ENCODE measurements around the gene KRT2.

KRT2 gene

DNA sequence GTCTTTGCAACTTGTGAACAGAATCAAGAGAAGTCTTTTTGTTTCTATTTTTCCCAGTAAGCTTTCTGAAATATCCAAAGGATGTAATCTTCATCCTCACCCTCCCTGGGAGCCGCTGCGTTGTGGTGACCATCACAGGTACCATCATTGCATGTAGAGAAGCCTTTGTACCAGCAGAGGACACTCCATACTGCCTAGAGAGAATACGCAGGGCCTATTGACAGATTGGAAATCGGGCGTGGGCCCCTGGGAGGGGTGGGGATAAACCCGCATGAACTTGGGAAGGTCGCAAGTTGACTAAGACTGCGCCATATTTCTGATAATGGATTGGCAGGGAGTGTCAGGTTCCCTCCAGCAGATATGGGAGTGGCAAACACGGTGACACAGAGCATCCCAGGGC, 15.5 kb upstream of the KRT2 start:
- in situ Hi-C loops (cut with MboI; ENCODE audit: low sequenced_read_pairs) = no loop called here

DNA sequence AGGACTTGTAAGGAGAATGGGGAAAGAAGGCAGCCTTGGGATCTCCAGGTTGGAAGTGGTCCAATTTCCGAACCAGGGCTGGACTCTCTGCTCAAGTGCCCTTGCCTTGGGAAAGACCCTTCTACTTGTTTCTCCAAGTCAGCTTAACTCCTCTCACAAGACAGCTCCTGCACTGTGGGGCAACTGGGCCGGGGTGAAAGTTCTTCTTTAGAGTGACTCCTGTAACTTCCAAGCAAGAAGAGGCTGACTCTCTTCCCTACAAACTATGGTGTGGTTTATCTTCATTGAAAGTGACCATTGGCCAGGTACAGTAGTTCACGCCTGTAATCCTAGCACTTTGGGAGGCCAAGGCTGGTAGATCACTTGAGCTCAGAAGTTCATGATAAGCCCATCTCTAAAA, 14.5 kb upstream of the KRT2 start:
- in situ Hi-C loops (cut with MboI; ENCODE audit: low sequenced_read_pairs) = no loop called here

DNA sequence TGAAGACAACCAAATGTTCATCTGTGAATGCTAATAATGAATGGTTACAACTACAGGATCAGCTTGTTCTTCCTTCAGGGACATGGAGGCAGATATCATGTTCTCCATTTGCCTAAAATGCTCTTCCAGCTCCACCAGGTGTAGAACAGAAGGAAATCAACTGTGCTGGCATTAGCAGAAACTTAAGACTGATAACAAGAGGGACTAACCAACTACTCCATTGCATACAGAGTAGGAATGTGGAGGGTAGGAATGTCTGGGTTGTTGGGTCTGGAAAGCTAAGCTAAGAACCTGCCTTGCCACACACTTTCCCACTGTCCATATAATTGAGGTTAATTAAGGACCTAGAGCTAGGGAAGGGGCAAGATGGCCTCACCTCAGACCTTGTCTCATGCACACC, 11.4 kb upstream of the KRT2 start:
- in situ Hi-C loops (cut with MboI; ENCODE audit: low sequenced_read_pairs) = no loop called here

DNA sequence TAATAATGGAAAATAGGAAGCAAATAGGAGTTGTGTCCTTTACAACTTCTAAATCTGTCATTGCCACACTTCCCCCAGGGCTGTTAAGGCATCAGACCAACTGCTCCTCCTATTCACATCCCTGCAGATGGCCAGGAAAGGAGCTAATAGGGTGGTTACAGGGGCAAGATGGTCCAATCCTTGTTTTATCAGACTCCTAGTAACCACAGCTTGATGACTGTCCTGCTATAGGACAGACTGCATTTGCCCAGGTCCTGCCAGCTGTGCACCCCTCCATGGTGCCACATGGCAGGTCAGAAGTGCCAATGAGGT, 10.9 kb upstream of the KRT2 start:
- in situ Hi-C loops (cut with MboI; ENCODE audit: low sequenced_read_pairs) = no loop called here

DNA sequence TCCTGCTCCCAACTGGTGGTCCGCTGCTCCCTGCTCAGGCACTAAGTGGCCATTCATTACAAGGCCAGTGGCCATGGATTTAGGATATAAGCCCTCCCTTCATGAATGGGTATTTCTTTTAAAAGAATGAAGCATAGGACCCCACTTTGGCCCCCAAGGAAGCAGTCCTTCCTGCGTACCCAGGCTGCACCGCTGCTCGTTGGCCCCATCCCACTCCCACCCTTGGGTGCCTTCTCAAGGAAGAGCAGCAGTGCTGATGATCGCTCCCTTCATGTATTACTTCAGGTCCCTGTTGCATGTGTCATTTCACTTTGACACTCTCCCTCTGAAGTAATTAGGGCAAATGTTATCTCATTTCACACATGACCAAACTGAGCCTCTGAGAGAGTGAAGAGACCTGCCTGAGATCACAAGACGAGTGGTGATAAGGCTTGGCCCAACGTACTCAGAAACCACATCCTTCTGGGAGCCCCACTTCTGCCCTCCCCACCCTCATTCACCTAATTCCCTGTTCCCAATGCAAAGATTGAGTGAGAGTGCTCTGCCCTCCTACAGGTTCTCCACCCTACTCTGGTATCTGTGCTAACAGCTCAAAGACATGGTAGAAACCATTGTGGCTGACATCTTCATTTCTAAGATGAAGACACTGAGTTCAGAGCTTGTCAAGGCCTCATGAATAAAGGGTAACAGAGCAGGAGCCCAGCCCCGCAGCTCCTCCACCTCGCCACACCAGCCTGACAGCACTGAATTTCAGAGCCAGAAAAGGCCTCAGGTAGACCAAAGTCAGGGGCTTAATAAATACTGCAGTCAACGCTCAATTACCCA, 10.3 kb upstream of the KRT2 start:
- in situ Hi-C loops (cut with MboI; ENCODE audit: low sequenced_read_pairs) = no loop called here

DNA sequence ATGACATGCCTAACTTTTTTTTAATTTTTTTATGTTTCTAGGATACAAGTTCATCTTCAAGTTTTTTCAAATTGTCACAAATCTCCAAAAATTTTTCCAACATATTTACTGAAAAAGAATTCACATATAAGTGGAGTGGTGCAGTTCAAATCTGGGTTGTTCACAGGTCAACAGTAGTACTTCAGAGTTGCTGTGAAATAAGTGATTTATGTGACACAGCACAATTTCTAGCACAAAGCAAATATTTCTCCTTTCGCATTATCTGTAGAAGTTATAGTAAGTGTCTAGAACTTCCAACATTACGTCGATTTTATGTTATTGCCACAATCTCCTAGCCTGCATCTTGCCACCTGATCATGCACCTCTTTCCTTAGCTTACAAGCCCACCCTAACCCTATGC, 9.7 kb upstream of the KRT2 start:
- in situ Hi-C loops (cut with MboI; ENCODE audit: low sequenced_read_pairs) = no loop called here

DNA sequence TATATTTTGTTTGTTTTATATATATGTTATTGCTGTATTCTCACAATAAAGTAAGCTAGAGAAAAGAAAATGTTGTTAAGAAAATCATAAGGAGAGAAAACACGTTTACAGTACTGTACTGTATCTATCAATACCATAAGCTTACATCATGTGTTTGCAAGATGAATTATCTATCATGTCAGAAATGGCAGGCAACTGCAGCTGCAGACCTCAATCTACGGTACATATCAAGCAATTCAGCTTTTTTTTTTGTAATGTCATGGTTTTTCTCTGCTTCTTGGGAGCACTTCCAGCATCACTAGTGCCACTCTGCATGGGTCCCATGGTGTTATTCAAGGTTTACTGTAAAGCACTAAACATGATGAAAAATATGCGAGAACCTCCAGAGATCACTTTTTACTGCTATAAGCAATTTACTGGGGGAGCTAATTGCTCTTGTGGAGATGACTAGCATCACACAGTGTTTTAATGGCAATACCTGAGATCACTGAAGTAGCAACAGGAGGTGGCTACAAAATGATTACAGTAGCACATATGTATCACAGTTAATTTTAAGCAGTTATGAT, 9.0 kb upstream of the KRT2 start:
- in situ Hi-C loops (cut with MboI; ENCODE audit: low sequenced_read_pairs) = no loop called here

DNA sequence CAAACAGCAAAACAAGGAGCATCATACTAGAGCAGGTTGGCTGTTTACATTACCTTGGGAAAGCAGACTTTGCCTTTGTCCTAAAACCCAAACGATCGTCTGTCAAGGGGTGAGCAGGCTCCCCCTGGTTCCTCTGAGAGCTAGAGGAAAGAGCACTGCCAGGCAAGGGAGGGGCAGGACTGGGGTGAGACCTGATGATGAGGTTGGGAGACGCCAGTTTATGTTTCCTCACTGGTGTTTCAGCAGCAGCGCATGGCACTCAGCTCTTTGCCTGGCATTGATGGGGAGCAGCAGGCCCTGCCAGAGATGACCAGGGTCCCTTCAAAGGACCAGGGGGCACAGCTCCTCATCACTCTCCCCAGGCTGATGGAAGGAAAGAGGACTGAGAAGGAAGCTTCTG, 7.9 kb upstream of the KRT2 start:
- in situ Hi-C loops (cut with MboI; ENCODE audit: low sequenced_read_pairs) = no loop called here

DNA sequence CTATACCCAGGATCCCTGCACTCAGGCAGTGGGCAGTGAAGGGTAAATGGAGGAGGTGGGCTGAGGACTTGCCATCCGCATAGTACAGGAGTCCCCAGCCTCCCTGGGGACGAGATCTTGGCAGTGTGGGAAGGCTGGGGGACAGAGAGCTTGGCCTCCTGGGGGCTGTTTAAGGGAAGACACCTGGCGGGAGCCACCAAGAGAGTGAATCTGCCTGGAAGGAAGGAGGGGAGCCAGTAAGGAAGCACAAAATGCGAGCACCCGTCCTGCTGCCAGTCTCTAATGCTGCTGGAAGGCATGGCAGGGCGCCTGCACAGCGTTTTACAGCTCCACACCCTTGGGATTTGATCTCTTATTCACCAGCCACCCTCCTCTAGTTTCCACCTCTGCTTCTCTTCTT, 7.4 kb upstream of the KRT2 start:
- in situ Hi-C loops (cut with MboI; ENCODE audit: low sequenced_read_pairs) = no loop called here

DNA sequence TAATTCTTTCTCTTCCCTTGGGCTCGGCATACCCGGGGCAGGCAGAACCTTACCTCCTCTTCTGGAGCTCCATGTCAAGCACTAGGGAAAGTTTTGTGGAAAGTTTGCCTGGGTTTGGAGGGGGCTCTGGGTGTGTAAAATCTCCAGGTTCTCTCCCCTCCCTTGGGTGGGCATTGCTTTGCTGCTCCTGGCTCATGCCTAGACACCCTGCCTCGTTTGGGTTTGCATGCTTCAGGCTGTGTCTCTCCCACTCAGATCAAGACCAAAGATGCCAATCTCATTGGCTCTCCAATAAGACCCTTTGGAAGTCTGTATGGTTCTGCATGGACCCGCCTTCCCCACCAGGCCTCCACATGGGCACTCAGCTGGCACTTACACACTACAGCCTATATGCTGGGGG, 6.2 kb upstream of the KRT2 start:
- in situ Hi-C loops (cut with MboI; ENCODE audit: low sequenced_read_pairs) = no loop called here

DNA sequence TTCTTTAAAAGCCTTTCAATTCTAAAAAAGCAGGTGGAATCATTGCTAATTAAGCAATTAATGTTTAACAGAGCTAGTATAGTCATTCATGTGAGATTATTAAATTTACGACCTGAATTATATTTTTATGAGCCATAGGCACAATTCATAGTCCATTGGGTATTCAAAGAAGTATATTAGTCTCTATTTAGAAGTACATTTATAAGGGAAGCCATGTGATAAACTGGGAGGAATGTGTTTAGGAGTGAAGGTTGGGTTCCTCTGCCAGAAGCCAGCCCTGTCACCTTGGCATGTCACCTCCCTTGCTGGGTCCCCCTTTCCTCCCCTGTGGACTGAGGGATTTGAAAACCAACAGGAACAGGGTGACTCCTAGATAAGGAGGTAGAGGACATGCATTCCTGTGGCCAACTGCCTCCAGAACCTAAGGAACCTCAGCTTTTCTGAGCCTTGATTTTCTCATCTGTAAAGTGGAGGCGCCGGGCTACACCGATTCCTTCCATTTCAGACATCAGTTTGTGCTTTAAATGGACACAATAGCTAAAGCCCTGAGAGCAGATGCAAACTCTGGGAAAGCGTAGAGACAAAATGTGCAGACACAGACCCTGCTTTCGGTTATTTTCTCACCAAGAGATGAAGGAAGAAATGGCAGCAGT, 5.4 kb upstream of the KRT2 start:
- in situ Hi-C loops (cut with MboI; ENCODE audit: low sequenced_read_pairs) = no loop called here

DNA sequence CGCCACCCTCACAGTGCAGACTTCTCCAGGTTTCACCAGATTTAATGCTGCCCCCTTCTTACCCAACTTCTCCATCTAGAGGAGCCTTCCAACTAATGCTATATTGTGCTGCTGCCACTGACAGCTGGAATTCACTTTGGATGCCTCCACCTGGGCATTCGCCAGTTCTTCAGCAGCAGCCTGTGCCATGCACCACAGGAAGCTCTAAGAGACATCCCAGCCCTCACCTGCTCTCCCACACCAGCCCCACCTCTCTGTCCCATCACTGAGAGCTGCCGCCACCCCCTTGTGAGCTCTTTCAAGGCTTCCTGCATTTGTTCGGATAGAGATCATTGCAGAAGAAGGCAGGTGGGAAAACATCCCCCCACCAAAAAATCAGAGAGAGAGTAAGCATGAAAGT, 4.6 kb upstream of the KRT2 start:
- in situ Hi-C loops (cut with MboI; ENCODE audit: low sequenced_read_pairs) = no loop called here

DNA sequence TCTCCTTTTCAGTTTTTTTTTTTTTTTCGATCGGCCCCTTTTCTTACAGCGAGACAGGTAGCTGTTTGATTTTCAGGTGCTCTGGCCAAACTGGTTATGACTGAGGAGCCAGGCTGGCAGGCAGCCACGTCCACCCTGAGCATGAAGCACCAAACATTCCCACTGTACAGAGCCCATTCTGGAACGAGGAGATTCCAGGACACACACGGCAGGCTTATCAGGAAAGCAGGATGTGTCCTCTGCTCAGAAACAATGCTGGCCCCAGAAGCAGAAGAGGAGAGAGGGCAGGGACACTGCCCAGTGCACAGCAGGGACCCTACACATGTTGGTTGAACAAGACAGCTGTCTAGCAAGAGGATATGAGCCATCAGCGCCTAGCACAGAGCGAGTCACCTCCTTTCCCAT, 3.7 kb upstream of the KRT2 start:
- in situ Hi-C loops (cut with MboI; ENCODE audit: low sequenced_read_pairs) = no loop called here

DNA sequence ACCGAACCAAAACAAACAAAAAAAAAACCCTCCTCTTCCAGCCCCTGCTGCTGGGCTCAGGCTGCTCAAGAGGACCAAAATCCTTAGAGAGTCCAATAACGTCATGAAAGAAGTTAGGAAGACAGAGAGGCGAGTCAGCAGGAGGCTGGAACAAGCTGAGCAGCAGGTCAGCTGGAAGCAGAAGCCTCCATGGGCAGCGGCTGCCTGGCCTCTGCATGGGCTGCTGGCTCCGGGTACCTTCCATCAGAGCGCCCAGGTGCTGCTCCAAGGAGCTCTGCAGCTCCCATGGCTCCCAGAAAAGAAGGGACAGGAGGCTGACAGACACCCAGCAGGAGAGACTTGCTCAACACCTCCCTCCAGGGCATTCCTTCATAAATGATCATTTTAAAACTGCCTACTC, 3.2 kb upstream of the KRT2 start:
- in situ Hi-C loops (cut with MboI; ENCODE audit: low sequenced_read_pairs) = no loop called here

DNA sequence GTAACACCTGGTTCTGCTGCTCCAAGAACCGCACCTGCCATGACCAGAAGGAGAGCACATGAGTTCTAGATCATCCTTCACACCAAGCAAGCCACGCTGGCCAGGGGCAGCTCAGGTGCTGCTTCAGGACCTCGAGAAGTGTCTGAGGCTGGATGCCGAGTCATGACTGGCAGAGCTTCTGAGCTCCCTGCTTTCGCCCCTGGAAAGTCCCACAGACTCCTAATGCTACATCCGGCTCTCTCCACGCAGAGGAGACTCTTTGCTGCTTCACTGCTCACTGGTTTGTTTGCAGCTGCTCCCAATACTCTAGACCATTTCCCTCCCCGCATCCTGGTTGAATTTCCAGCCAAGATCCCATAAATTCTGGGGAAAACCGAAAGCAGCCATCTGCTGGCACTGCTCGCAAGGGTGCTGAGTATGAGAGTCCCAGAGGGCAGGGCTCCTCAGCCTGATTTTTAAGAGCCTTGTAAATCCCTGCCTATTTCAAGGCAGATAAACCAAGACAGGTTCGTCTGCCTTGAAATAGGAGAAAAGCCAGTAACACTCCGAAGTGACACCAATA, 1.4 kb downstream of the KRT2 start:
- in situ Hi-C loops (cut with MboI; ENCODE audit: low sequenced_read_pairs) = no loop called here

DNA sequence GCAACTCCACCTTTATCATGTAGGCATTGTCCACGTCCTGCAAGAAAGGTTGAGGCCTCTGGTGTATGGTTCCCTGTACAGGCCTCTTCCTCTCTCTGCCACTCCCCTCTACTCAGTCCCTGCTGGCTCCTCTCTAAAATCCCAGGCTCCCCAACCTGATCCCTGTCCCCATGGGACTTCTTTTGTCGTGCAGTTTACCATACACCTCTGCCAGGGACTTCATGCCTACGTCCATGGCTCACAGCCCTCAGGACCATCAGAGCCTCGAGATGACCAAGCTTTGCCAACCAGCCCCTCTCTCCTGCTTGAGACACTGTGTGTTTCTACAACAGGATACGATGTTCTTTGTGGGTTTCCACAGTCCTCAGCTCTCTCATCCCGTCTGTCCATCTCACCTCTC, 2.9 kb downstream of the KRT2 start:
- in situ Hi-C loops (cut with MboI; ENCODE audit: low sequenced_read_pairs) = no loop called here

DNA sequence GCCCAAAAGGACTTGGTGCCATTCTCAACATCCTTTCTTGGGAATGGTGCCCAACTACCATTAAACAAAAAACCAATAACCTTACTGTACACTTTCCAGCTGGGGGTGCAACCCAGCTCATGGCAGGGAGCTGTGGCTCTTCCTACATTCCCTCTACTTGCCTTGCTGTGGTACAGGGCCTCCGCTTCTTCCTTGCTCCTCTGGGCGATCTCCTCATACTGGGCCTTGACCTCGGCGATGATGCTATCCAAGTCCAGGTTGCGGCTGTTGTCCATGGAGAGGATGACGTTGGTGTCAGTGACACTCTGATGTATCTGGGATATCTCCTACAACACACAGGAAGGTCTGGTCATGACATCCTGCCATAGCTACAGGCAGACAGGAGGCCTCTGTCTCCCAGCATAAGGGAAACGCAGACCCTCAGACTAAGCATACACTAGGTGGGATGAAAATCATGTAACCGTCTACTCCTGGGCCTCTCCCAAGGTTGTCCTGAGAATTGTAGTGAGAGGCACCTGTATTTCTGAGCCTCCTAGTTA, 3.9 kb downstream of the KRT2 start:
- in situ Hi-C loops (cut with MboI; ENCODE audit: low sequenced_read_pairs) = no loop called here

DNA sequence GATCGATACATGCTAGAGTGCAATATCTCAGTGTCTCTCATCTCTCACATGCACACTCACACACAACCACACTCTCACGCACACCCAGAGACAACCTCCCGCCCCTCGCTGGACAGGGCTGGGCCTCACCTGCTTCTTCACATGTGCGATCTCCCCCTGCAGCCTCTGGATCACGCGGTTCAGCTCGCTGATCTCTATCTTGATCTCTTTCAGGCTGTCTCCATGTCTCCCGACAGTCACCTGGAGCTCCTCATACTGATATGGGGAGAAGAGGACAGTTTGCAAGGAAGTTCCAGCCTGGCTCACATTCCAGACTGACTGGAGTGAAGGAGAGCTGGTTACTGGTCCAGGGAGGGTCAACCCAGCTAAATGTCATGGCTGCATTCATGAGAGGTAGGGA, 4.4 kb downstream of the KRT2 start:
- in situ Hi-C loops (cut with MboI; ENCODE audit: low sequenced_read_pairs) = no loop called here

DNA sequence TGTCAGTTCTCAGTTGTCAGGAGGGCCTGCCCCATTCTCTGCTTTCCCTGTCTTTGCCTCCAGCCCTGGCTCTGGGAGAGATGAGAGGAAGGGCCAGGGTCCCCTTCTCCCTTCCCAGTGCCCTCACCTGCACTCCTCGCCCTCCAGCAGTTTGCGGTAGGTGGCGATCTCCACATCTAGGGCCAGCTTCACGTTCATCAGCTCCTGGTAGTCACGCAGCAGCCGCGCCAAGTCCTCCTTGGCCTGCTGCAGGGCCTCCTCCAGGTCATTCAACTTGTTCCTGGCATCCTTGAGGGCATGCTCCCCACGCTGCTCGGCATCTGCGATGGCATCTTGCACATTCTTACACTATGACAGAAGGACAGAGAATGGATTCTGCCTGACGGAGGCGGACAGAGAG, 5.4 kb downstream of the KRT2 start:
- in situ Hi-C loops (cut with MboI; ENCODE audit: low sequenced_read_pairs) = no loop called here

DNA sequence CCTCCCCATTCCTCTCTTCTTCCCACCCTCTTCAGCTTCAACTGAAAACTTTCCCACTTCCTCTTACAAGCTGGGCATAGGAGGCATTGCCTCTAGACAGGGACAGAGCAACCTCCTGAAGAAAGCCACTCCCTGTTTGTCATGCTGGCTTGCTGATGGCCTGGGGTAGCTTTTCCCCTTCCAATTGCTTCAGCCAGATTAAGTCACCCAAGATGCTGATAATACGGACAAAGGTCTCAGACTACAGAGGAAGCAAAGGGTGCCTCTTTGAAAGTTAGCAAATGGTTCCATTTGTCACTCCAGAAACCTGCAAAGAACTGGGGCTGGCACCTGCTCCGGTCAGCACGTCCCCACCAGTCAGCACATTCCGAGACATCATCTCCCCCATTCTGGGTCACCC, 6.0 kb downstream of the KRT2 start:
- in situ Hi-C loops (cut with MboI; ENCODE audit: low sequenced_read_pairs) = no loop called here

DNA sequence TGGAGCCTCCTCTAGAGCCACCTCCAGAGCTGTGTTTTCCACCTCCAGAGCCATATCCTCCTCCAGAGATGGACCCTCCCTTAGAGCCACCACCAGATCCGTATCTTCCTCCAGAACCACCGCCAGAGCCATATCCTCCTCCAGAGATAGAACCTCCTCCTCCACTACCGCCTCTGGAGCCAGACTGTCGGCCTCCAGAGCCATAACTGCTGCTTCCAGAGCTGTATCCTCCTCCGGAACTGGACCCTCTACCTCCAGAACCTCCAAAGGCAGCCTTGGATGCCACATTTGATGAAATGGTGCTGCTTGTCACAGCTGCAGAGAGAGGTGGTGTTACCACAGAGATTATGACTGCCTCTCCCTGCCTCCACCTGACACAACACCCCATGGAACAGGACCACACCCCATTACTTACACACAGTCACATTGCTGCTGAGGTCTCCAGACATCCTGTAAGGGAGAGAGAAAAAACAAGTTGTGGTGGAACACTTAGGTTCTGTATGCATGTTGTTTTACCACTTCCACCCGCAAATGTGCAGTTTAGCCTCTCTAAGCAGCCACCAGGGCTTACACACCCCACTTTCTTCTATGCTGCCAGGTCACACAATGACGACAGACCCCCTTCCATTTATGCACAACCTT, 6.8 kb downstream of the KRT2 start:
- in situ Hi-C loops (cut with MboI; ENCODE audit: low sequenced_read_pairs) = no loop called here

DNA sequence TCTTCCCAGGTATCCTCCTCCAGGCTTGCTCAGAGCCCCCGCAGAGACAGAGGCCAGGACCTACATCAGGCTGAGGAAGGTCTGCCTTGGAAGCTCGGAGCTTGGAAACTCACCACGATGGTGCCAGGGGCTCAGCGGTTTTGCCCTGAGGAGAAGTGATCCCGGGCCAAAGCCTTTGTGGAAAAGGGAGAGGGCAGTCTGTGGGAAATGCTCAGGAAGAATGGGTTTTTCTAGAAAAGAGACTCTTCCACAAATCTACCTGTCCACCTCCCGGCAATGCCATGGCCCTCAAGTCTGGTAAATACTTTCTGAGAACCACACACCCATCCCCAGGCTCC, 8.0 kb downstream of the KRT2 start:
- in situ Hi-C loops (cut with MboI; ENCODE audit: low sequenced_read_pairs) = no loop called here

Data from HL-60/S4 treated with phorbol 12-myristate 13-acetate at 8.2 ng/mL for 4 days and 3 days (cell line).